ENCODE data around the gene MINAR1.

- TF ChIP-seq CTCF (conservative IDR thresholded peaks at IDR 0.05 in 1 of 2, IDR thresholded peaks at IDR 0.05 in 1 of 2; ENCODE audit: extremely low read depth in 1 of 2, insufficient read depth in 1 of 2, low read depth in 1 of 2, low read length in 2 of 2) (no peak), EZH2 (IDR thresholded peaks at IDR 0.05; ENCODE audit: borderline replicate concordance, low read length) (no peak)
Measured at GRCh38 chr15:79467865-79468586, 35.9 kb downstream of the MINAR1 start.
